HFFc6 (cell line): Measurements from ENCODE around the gene TSPYL1. TPM values are rescaled to one million over a fixed set of nuclear protein-coding genes. Genes with fewer than 3 reads are reported as not detected.

Experiments
- DNase-seq: peaks from one replicate; pipeline ENCODE4 v3.0.0-alpha.2; 2018
- H3K27ac Mint-ChIP-seq: 2 replicates; pipeline ENCODE4 v1.8.0; 2020; ENCODE audit warnings: mild to moderate bottlenecking, mixed read lengths
- H3K27me3 Mint-ChIP-seq: 2 replicates; pipeline ENCODE4 v1.8.0; 2021; ENCODE audit warnings: mild to moderate bottlenecking, moderate library complexity, mixed read lengths; ENCODE audit not compliant: insufficient read depth
- H3K36me3 Mint-ChIP-seq: 2 replicates; pipeline ENCODE4 v1.8.0; 2021; ENCODE audit warnings: low read depth, mixed read lengths
- H3K4me1 Mint-ChIP-seq: 2 replicates; pipeline ENCODE4 v1.8.0; 2020; ENCODE audit warnings: low read depth, mixed read lengths
- H3K4me3 Mint-ChIP-seq: 2 replicates; pipeline ENCODE4 v1.8.0; 2020; ENCODE audit warnings: mild to moderate bottlenecking, moderate library complexity, mixed read lengths
- H3K9me3 Mint-ChIP-seq: 2 replicates; pipeline ENCODE4 v1.8.0; 2020; ENCODE audit warnings: mild to moderate bottlenecking, mixed read lengths
- total RNA-seq, 6 experiments: library from RNA; stranded (reverse); fragmentation: NEBNext Ultra II Directional; extraction: Animal tissue kit (Norgen Biotek cat#: 25700); gene quantifications; 2 replicates in 1 of 6; 3 replicates in 5 of 6; pipeline ENCODE4 v1.2.3, GENCODE V29; 2021
- TF ChIP-seq, protein P1 (sequence below): fragments of 200-600 bp; sonication (generic); IDR thresholded peaks from 2 replicates; pipeline ENCODE4 v1.5.0; 2021; ENCODE audit warnings: antibody characterized with exemption, mild to moderate bottlenecking

TSPYL1 gene
- total RNA-seq, 6 experiments from 2014 or later = 106 to 132 (median 114) TPM

DNA sequence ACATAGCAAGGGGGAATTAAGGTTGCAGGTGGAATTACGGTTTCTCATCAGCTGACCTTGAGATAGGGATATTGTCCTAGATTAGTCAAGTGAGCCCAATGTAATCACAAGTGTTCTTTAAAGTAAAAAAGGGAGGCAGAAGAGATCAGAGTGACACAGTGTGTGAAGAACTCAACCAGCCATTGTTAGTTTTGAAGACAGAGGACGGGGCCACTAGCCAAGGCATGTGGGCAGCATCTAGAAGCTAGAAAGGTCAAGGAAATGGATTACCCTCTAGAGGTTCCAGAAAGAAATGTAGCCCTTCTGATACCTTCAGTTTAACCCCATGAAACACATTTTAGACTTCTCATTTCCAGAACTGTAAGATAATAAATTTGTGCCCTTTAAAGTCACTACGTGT is 18.5 kb upstream of the TSPYL1 start:
- Mint-ChIP-seq H3K27me3 (no peaks in the 10 kb centered on the region), H3K4me3 (no peak overlapping the region), H3K4me1 (0 out of 2 replicates have a peak, but pooled peaks cover 5% of the 10 kb centered on the region), H3K27ac (no peak overlapping the region), H3K36me3 (peaks cover 6% of the 10 kb centered on the region; the same call in 1 of the 2 replicates), H3K9me3 (peaks cover 5% of the 10 kb centered on the region)
- TF ChIP-seq, protein P1, sequence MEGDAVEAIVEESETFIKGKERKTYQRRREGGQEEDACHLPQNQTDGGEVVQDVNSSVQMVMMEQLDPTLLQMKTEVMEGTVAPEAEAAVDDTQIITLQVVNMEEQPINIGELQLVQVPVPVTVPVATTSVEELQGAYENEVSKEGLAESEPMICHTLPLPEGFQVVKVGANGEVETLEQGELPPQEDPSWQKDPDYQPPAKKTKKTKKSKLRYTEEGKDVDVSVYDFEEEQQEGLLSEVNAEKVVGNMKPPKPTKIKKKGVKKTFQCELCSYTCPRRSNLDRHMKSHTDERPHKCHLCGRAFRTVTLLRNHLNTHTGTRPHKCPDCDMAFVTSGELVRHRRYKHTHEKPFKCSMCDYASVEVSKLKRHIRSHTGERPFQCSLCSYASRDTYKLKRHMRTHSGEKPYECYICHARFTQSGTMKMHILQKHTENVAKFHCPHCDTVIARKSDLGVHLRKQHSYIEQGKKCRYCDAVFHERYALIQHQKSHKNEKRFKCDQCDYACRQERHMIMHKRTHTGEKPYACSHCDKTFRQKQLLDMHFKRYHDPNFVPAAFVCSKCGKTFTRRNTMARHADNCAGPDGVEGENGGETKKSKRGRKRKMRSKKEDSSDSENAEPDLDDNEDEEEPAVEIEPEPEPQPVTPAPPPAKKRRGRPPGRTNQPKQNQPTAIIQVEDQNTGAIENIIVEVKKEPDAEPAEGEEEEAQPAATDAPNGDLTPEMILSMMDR = no peak
- no peak for DNase-seq

DNA sequence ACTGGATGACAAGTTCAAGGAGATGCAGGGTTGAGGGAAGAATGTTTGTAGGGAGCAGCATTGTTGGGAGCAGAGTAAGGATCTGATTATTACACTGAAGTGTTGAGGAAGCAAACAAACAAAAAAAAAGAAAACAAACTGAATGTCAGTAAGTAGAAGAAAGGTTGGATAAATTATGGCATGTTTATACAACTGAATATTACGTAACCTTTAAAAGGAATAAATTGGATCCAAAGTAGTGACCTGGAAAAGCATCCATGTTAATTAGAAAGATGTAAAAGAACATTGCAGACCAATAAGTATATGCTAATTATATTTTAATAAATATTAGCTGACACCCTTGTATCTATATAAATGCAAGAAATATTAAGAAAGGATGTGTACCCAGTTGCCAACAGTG is 12.8 kb upstream of the TSPYL1 start:
- no peak overlapping the region for H3K4me3 Mint-ChIP-seq
- TF ChIP-seq, protein P1 = no peak
- DNase-seq = no peak
- H3K9me3 Mint-ChIP-seq = no peaks in the 10 kb centered on the region
- no peaks in the 10 kb centered on the region for H3K4me1 Mint-ChIP-seq
- H3K27ac Mint-ChIP-seq = no peak overlapping the region
- no peaks in the 10 kb centered on the region for H3K27me3 Mint-ChIP-seq
- H3K36me3 Mint-ChIP-seq = 0 out of 2 replicates have a peak, but pooled peaks cover 4% of the 10 kb centered on the region

- DNase-seq = no peak
- TF ChIP-seq, protein P1 = no peak
- Mint-ChIP-seq H3K27ac (no peak overlapping the region), H3K9me3 (no peaks in the 10 kb centered on the region), H3K36me3 (no peaks in the 10 kb centered on the region), H3K4me3 (no peak overlapping the region), H3K4me1 (no peaks in the 10 kb centered on the region), H3K27me3 (no peaks in the 10 kb centered on the region)
These were observed 12.1 kb upstream of the TSPYL1 start for GRCh38 chr6:116291701-116292396.

DNA sequence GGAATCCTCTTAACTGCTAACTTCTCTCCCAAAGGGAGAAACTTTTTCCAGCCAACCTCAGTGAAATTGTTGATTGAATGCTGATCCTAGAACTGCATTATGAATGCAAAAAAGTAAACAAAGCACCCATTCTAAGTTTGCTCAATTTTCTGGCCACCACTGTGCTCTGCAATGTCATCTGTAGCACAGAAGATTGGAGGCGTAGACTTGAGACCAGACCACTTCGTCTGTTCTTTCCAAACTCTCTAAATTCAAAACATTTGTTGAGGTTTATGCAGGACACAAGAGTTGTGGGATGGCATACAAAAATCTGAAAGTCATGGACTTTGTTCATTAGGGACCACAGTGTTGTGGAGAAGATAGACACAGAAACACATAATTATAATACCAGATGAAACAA is 11.1 kb upstream of the TSPYL1 start:
- H3K4me1 Mint-ChIP-seq = no peaks in the 10 kb centered on the region
- no peak overlapping the region for H3K4me3 Mint-ChIP-seq
- DNase-seq = no peak
- no peaks in the 10 kb centered on the region for H3K27me3 Mint-ChIP-seq
- TF ChIP-seq, protein P1 = no peak
- H3K27ac Mint-ChIP-seq = no peak overlapping the region
- no peaks in the 10 kb centered on the region for H3K9me3 Mint-ChIP-seq
- no peaks in the 10 kb centered on the region for H3K36me3 Mint-ChIP-seq

DNA sequence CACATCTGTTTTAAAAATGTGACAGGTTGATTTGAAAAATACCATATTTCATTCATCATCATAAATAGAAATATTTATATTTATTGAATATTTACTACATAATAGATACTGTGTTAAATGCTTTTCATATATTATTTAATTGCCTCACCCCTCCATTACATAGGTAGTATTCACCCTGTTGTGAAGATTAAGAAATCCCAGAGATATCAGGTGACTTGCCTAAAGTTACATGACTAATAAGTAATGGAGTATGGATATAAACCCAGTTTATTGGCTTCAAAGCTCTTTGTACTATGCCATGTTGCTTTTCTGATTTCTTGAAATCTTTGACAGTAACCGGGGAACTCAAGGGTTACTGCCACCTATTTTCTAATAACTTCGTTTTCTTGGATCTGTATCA is 10.1 kb upstream of the TSPYL1 start:
- TF ChIP-seq, protein P1 = no peak
- no peak for DNase-seq
- Mint-ChIP-seq H3K4me3 (no peak overlapping the region), H3K9me3 (no peaks in the 10 kb centered on the region), H3K27ac (no peak overlapping the region), H3K36me3 (no peaks in the 10 kb centered on the region), H3K4me1 (no peaks in the 10 kb centered on the region), H3K27me3 (no peaks in the 10 kb centered on the region)
